ENCODE results near the gene TOMM20.

DNA sequence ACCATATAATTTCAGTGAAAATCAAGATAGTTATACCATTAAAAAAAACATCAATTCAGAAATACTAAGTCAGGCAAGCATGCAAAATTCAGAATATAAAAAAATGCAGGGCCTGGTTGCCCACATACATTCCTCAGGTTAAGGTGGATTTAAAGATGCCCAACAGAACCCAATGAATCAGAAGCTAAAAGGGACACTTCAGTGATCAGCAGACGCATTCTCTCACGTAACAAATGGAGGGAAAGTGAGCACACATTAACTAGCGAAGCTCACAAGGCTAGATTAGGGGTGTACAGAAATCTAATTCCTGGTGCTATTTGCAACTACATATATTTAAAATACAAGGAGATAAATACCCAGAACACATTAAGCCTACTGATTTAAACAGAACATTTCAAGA lies 17.5 kb downstream of the TOMM20 start:
- TF ChIP-seq TCF7 (CRISPR knock-in tag; IDR thresholded peaks at IDR 0.05; ENCODE audit: low read depth) (no peak), CREB1 (CRISPR knock-in tag; IDR thresholded peaks at IDR 0.05) (no peak)
